Neutrophil (primary cell): ENCODE measurements around the gene LATS1.

Source experiments
- H3K27ac ChIP-seq: fragments of 200-600 bp; sonication (generic); 2 replicates; pipeline ENCODE4 v1.5.1; 2016; ENCODE audit warnings: mild to moderate bottlenecking, moderate library complexity
- H3K27me3 ChIP-seq: fragments of 200-600 bp; sonication (generic); 2 replicates; pipeline ENCODE4 v1.6.0; 2016; ENCODE audit warnings: mild to moderate bottlenecking
- H3K36me3 ChIP-seq: fragments of 200-600 bp; sonication (generic); 2 replicates; pipeline ENCODE4 v1.5.1; 2017
- H3K4me1 ChIP-seq, 2 experiments: fragments of 200-600 bp in 1 of 2; sonication (generic) in 1 of 2; 1 replicate in 1 of 2; 2 replicates in 1 of 2; pipeline versions ENCODE4 v1.5.1 to v1.6.1; 2013 to 2016; ENCODE audit warnings: low read depth in 1 of 2, low read length in 1 of 2, mild to moderate bottlenecking in 1 of 2, moderate library complexity in 1 of 2; ENCODE audit not compliant: control insufficient read depth in 1 of 2, insufficient read depth in 1 of 2
- H3K4me3 ChIP-seq, 2 experiments: fragments of 200-600 bp in 1 of 2; sonication (generic) in 1 of 2; 1 replicate in 1 of 2; 2 replicates in 1 of 2; pipeline ENCODE4 v1.5.1; 2013 to 2016; ENCODE audit warnings: low read depth in 1 of 2, low read length in 1 of 2, mild to moderate bottlenecking in 1 of 2, moderate library complexity in 1 of 2
- H3K9me3 ChIP-seq: fragments of 200-600 bp; sonication (generic); 2 replicates; pipeline ENCODE4 v1.5.1; 2016
- CTCF ChIP-seq: fragments of 200-600 bp; sonication (generic); IDR thresholded peaks from 2 replicates; pipeline ENCODE4 v1.5.1; 2016; ENCODE audit warnings: antibody characterized with exemption

LATS1 gene

GRCh38 chr6:149646599-149646998, 71.3 kb downstream of the LATS1 start:
- no peak for TF ChIP-seq CTCF
- no peaks in the 10 kb centered on the region for H3K36me3 ChIP-seq
- H3K27me3 ChIP-seq = no peaks in the 10 kb centered on the region
- H3K9me3 ChIP-seq = no peaks in the 10 kb centered on the region
- no peak overlapping the region for H3K4me3 ChIP-seq
- no peak overlapping the region for H3K27ac ChIP-seq
- peaks cover 18 to 21% of the 10 kb centered on the region in 2 experiments for H3K4me1 ChIP-seq

- TF ChIP-seq CTCF = no peak
- Histone ChIP-seq H3K4me1 (peaks cover 11 to 13% of the 10 kb centered on the region in 2 experiments), H3K36me3 (no peaks in the 10 kb centered on the region), H3K27me3 (no peaks in the 10 kb centered on the region), H3K4me3 (no peak overlapping the region), H3K27ac (no peak overlapping the region), H3K9me3 (no peaks in the 10 kb centered on the region)
These were observed 74.9 kb downstream of the LATS1 start for GRCh38 chr6:149642829-149643580.

GRCh38 chr6:149636124-149636523, 81.8 kb downstream of the LATS1 start:
- H3K27ac ChIP-seq = no peak overlapping the region
- H3K4me3 ChIP-seq = no peak overlapping the region
- H3K4me1 ChIP-seq = no peaks in the 10 kb centered on the region
- peaks cover 23% of the 10 kb centered on the region for H3K36me3 ChIP-seq
- H3K27me3 ChIP-seq = no peaks in the 10 kb centered on the region
- no peak for TF ChIP-seq CTCF
- H3K9me3 ChIP-seq = no peaks in the 10 kb centered on the region

GRCh38 chr6:149634315-149634714, 83.6 kb downstream of the LATS1 start:
- Histone ChIP-seq H3K27ac (no peak overlapping the region), H3K36me3 (peaks cover 33% of the 10 kb centered on the region), H3K9me3 (no peaks in the 10 kb centered on the region), H3K27me3 (no peaks in the 10 kb centered on the region), H3K4me3 (no peak overlapping the region), H3K4me1 (no peaks in the 10 kb centered on the region)
- no peak for TF ChIP-seq CTCF

- no peaks in the 10 kb centered on the region for H3K9me3 ChIP-seq
- no peak overlapping the region for H3K4me3 ChIP-seq
- H3K4me1 ChIP-seq = no peaks in the 10 kb centered on the region
- no peak for TF ChIP-seq CTCF
- peaks cover 25% of the 10 kb centered on the region for H3K36me3 ChIP-seq
- H3K27me3 ChIP-seq = no peaks in the 10 kb centered on the region
- peak overlapping the region; percentile 24 for H3K27ac ChIP-seq
These were observed 88.9 kb downstream of the LATS1 start for GRCh38 chr6:149628875-149629510.
